Duodenal mucosa (tissue), 2 donors: ENCODE data around the gene ANKIB1.

Source experiments
- H3K27ac ChIP-seq: one replicate; pipeline ENCODE4 v1.7.0; 2013; ENCODE audit warnings: low read depth, low read length
- H3K27me3 ChIP-seq, 2 donors: one replicate each; pipeline ENCODE4 v1.7.0; 2013; ENCODE audit warnings: low read length in 2 of 2, control low read depth in 1 of 2; ENCODE audit not compliant: insufficient read depth in 2 of 2, control insufficient read depth in 1 of 2
- H3K36me3 ChIP-seq, 2 donors: one replicate each; pipeline ENCODE4 v1.7.0; 2013; ENCODE audit warnings: low read length in 2 of 2, control low read depth in 1 of 2; ENCODE audit not compliant: insufficient read depth in 2 of 2, control insufficient read depth in 1 of 2
- H3K4me1 ChIP-seq, 2 donors: one replicate each; pipeline ENCODE4 v1.7.0; 2013; ENCODE audit warnings: low read length in 2 of 2, control low read depth in 1 of 2; ENCODE audit not compliant: insufficient read depth in 2 of 2, control insufficient read depth in 1 of 2
- H3K4me3 ChIP-seq, 2 donors: one replicate each; pipeline ENCODE4 v1.7.0; 2013; ENCODE audit warnings: low read length in 2 of 2, low read depth in 1 of 2
- H3K9ac ChIP-seq, 2 donors: one replicate each; pipeline ENCODE4 v1.7.0; 2013; ENCODE audit warnings: low read length in 2 of 2, low read depth in 1 of 2
- H3K9me3 ChIP-seq, 2 donors: one replicate each; pipeline ENCODE4 v1.7.0; 2013; ENCODE audit warnings: low read length in 2 of 2, control low read depth in 1 of 2; ENCODE audit not compliant: control insufficient read depth in 1 of 2

ANKIB1 gene

GRCh38 chr7:92325173-92325572, 79.4 kb downstream of the ANKIB1 start:
- Histone ChIP-seq H3K36me3 (peaks cover 0 to 2% of the 10 kb centered on the region in 2 donors), H3K27ac (no peak overlapping the region), H3K27me3 (no peaks in the 10 kb centered on the region), H3K9me3 (no peaks in the 10 kb centered on the region), H3K4me1 (no peaks in the 10 kb centered on the region), H3K4me3 (no peak overlapping the region), H3K9ac (no peak overlapping the region)

GRCh38 chr7:92325858-92326257, 80.1 kb downstream of the ANKIB1 start:
- Histone ChIP-seq H3K36me3 (no peaks in the 10 kb centered on the region), H3K9ac (no peak overlapping the region), H3K4me1 (no peaks in the 10 kb centered on the region)

GRCh38 chr7:92330835-92331438, 85.2 kb downstream of the ANKIB1 start:
- no peak overlapping the region for H3K27ac ChIP-seq
- H3K36me3 ChIP-seq, result no peaks in the 10 kb centered on the region
- no peak overlapping the region for H3K9ac ChIP-seq
- peaks cover 0 to 3% of the 10 kb centered on the region in 2 donors for H3K4me1 ChIP-seq
- no peak overlapping the region for H3K4me3 ChIP-seq
- peaks cover 0 to 4% of the 10 kb centered on the region in 2 donors for H3K9me3 ChIP-seq
- no peaks in the 10 kb centered on the region for H3K27me3 ChIP-seq

More at GRCh38 chr7:92325858-92326257, 80.1 kb downstream of the ANKIB1 start:
- Histone ChIP-seq H3K9me3 (no peaks in the 10 kb centered on the region), H3K27me3 (no peaks in the 10 kb centered on the region), H3K27ac (no peak overlapping the region), H3K4me3 (no peak overlapping the region)

GRCh38 chr7:92331508-92331907, 85.7 kb downstream of the ANKIB1 start:
- H3K36me3 ChIP-seq, result no peaks in the 10 kb centered on the region
- no peaks in the 10 kb centered on the region for H3K27me3 ChIP-seq
- peaks cover 0 to 3% of the 10 kb centered on the region in 2 donors for H3K4me1 ChIP-seq
- H3K9ac ChIP-seq, result no peak overlapping the region
- H3K4me3 ChIP-seq, result no peak overlapping the region
- no peak overlapping the region for H3K27ac ChIP-seq
- H3K9me3 ChIP-seq, result peaks cover 0 to 4% of the 10 kb centered on the region in 2 donors

- H3K4me3 ChIP-seq, result no peak overlapping the region
- H3K27ac ChIP-seq, result no peak overlapping the region
- no peaks in the 10 kb centered on the region for H3K27me3 ChIP-seq
- H3K4me1 ChIP-seq, result peaks cover 0 to 3% of the 10 kb centered on the region in 2 donors
- H3K36me3 ChIP-seq, result no peaks in the 10 kb centered on the region
- H3K9ac ChIP-seq, result no peak overlapping the region
- H3K9me3 ChIP-seq, result peaks cover 0 to 4% of the 10 kb centered on the region in 2 donors
Measured at GRCh38 chr7:92332782-92333181, 87.0 kb downstream of the ANKIB1 start.

- peaks cover 0 to 3% of the 10 kb centered on the region in 2 donors for H3K4me1 ChIP-seq
- H3K4me3 ChIP-seq, result no peak overlapping the region
- no peak overlapping the region for H3K9ac ChIP-seq
- no peak overlapping the region for H3K27ac ChIP-seq
- no peaks in the 10 kb centered on the region for H3K27me3 ChIP-seq
- H3K36me3 ChIP-seq, result no peaks in the 10 kb centered on the region
- peaks cover 0 to 4% of the 10 kb centered on the region in 2 donors for H3K9me3 ChIP-seq
Measured at GRCh38 chr7:92333866-92334265, 88.1 kb downstream of the ANKIB1 start.

GRCh38 chr7:92335574-92335973, 89.8 kb downstream of the ANKIB1 start:
- no peaks in the 10 kb centered on the region for H3K36me3 ChIP-seq
- no peak overlapping the region for H3K4me3 ChIP-seq
- peaks cover 0 to 3% of the 10 kb centered on the region in 2 donors for H3K4me1 ChIP-seq
- H3K9me3 ChIP-seq, result peaks cover 0 to 4% of the 10 kb centered on the region in 2 donors
- no peak overlapping the region for H3K27ac ChIP-seq
- H3K27me3 ChIP-seq, result no peaks in the 10 kb centered on the region
- no peak overlapping the region for H3K9ac ChIP-seq

- no peaks in the 10 kb centered on the region for H3K27me3 ChIP-seq
- H3K4me3 ChIP-seq, result no peak overlapping the region
- no peak overlapping the region for H3K9ac ChIP-seq
- H3K36me3 ChIP-seq, result no peaks in the 10 kb centered on the region
- H3K4me1 ChIP-seq, result no peaks in the 10 kb centered on the region
- H3K27ac ChIP-seq, result no peak overlapping the region
- H3K9me3 ChIP-seq, result peaks cover 0 to 4% of the 10 kb centered on the region in 2 donors
Measured at GRCh38 chr7:92336662-92337340, 91.0 kb downstream of the ANKIB1 start.

- peaks cover 3 to 8% of the 10 kb centered on the region in 2 donors for H3K36me3 ChIP-seq
- no peak overlapping the region for H3K27ac ChIP-seq
- H3K27me3 ChIP-seq, result no peaks in the 10 kb centered on the region
- no peak overlapping the region for H3K4me3 ChIP-seq
- H3K4me1 ChIP-seq, result no peaks in the 10 kb centered on the region
- H3K9ac ChIP-seq, result no peak overlapping the region
- peaks cover 0 to 4% of the 10 kb centered on the region in 2 donors for H3K9me3 ChIP-seq
Measured at GRCh38 chr7:92340016-92340415, 94.2 kb downstream of the ANKIB1 start.

GRCh38 chr7:92343714-92344113, 97.9 kb downstream of the ANKIB1 start:
- Histone ChIP-seq H3K9me3 (no peaks in the 10 kb centered on the region), H3K4me3 (no peak overlapping the region), H3K9ac (no peak overlapping the region), H3K4me1 (no peaks in the 10 kb centered on the region), H3K36me3 (peaks cover 8 to 13% of the 10 kb centered on the region in 2 donors), H3K27ac (no peak overlapping the region), H3K27me3 (no peaks in the 10 kb centered on the region)
